Stomach smooth muscle (tissue), 2 donors: ENCODE data around the gene KMT2B.
A peak's percentile ranks its signal among the peaks of the same experiment; 100 is the strongest.

Source experiments
- H3K27ac ChIP-seq: one replicate; pipeline ENCODE4 v1.7.0; 2013; ENCODE audit warnings: mild to moderate bottlenecking, low read length, inconsistent platforms
- H3K27me3 ChIP-seq, 2 donors: one replicate each; pipeline ENCODE4 v1.7.0; 2013; ENCODE audit warnings: low read length in 2 of 2; ENCODE audit not compliant: insufficient read depth in 2 of 2, control insufficient read depth in 1 of 2
- H3K36me3 ChIP-seq, 2 donors: one replicate each; pipeline ENCODE4 v1.7.0; 2013; ENCODE audit warnings: low read length in 2 of 2; ENCODE audit not compliant: control insufficient read depth in 2 of 2, insufficient read depth in 2 of 2
- H3K4me1 ChIP-seq: one replicate; pipeline ENCODE4 v1.7.0; 2013; ENCODE audit warnings: low read length; ENCODE audit not compliant: control insufficient read depth, insufficient read depth
- H3K4me3 ChIP-seq, 2 donors: one replicate each; pipeline ENCODE4 v1.7.0; 2013; ENCODE audit warnings: low read length in 2 of 2
- H3K9ac ChIP-seq, 2 donors: one replicate each; pipeline ENCODE4 v1.7.0; 2013; ENCODE audit warnings: low read length in 2 of 2, mild to moderate bottlenecking in 1 of 2
- H3K9me3 ChIP-seq, 2 donors: one replicate each; pipeline ENCODE4 v1.7.0; 2013; ENCODE audit warnings: low read length in 2 of 2; ENCODE audit not compliant: control insufficient read depth in 2 of 2
- donor health status: healthy.
- donor health status: Pancreatic carcinoma.

Gene KMT2B

GRCh38 chr19:35713506-35713850 is 4.3 kb upstream of the KMT2B start:
- no peak overlapping the region for H3K9ac ChIP-seq
- H3K27ac ChIP-seq: no peak overlapping the region
- H3K27me3 ChIP-seq: peaks cover 0 to under 1% of the 10 kb centered on the region in 2 donors
- peaks cover 23% of the 10 kb centered on the region for H3K4me1 ChIP-seq
- H3K9me3 ChIP-seq: no peaks in the 10 kb centered on the region
- H3K4me3 ChIP-seq: no peak overlapping the region
- H3K36me3 ChIP-seq: no peaks in the 10 kb centered on the region

GRCh38 chr19:35713904-35714495 is 3.8 kb upstream of the KMT2B start:
- Histone ChIP-seq H3K9me3 (no peaks in the 10 kb centered on the region), H3K4me3 (no peak overlapping the region), H3K27me3 (no peaks in the 10 kb centered on the region), H3K9ac (no peak overlapping the region), H3K27ac (no peak overlapping the region), H3K4me1 (peaks cover 29% of the 10 kb centered on the region), H3K36me3 (no peaks in the 10 kb centered on the region)

- Histone ChIP-seq H3K36me3 (no peaks in the 10 kb centered on the region), H3K27me3 (no peaks in the 10 kb centered on the region), H3K27ac (no peak overlapping the region), H3K4me1 (peaks cover 36% of the 10 kb centered on the region), H3K9me3 (no peaks in the 10 kb centered on the region), H3K9ac (no peak overlapping the region), H3K4me3 (no peak overlapping the region)
Observed at GRCh38 chr19:35714601-35715354, 3.0 kb upstream of the KMT2B start.

- H3K36me3 ChIP-seq: no peaks in the 10 kb centered on the region
- H3K4me3 ChIP-seq: no peak overlapping the region
- peak overlapping the region; percentile 79 for H3K27ac ChIP-seq
- H3K27me3 ChIP-seq: no peaks in the 10 kb centered on the region
- H3K9ac ChIP-seq: peak overlapping the region; percentile 79 to 94
- peaks cover 39% of the 10 kb centered on the region for H3K4me1 ChIP-seq
- no peaks in the 10 kb centered on the region for H3K9me3 ChIP-seq
Observed at GRCh38 chr19:35715355-35715809, 2.4 kb upstream of the KMT2B start.

- H3K9ac ChIP-seq: peak overlapping the region; percentile 79 to 94
- peaks cover 39% of the 10 kb centered on the region for H3K4me1 ChIP-seq
- no peaks in the 10 kb centered on the region for H3K27me3 ChIP-seq
- H3K27ac ChIP-seq: peak overlapping the region; percentile 79
- peak overlapping the region; percentile 87 for H3K4me3 ChIP-seq
- H3K9me3 ChIP-seq: no peaks in the 10 kb centered on the region
- peaks cover 0 to 2% of the 10 kb centered on the region in 2 donors for H3K36me3 ChIP-seq
Observed at GRCh38 chr19:35715981-35716800, 1.6 kb upstream of the KMT2B start.

- Histone ChIP-seq H3K36me3 (peaks cover 3 to 6% of the 10 kb centered on the region in 2 donors), H3K9ac (peak overlapping the region; percentile 79 to 94), H3K4me3 (peak overlapping the region; percentile 87), H3K27me3 (no peaks in the 10 kb centered on the region), H3K9me3 (no peaks in the 10 kb centered on the region), H3K27ac (peak overlapping the region; percentile 79), H3K4me1 (peaks cover 42% of the 10 kb centered on the region)
Observed at GRCh38 chr19:35716801-35717664, 770 bp upstream of the KMT2B start.

DNA sequence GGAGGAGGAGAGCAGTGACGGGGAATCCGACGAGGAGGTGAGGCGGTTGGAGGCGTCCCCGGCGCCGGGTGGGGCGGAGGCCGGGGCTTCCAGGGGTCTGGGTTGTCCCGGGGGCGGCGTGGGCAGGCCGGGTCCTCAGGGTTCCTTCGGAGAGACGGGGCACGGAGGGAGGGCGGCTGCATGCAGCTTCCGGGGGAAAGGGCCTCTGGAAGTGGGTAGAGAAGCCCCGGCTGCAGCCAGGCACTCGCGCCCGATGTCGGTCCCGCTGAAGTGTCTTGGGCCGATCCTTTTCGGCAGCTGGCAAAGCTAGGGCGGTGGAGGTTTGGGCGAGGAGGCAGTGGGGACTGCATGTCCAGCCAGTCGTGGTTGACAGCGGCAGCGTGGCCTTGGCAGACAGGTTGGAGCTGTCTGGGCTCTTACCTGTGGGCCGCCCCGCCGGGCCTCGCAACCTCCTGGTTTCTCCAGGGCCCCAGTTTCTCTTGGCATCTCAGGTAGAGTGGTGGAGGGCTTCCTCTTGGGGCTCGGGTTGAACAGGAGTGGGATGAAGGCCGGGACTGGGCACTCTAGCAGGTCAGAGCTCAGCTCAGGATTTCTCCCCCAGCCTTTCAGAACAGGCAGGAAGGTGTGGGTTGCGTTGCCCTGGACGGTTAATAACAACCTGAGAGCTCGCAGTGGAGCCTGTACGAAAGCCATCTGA is 690 bp downstream of the KMT2B start:
- H3K36me3 ChIP-seq: peaks cover 16 to 20% of the 10 kb centered on the region in 2 donors
- H3K4me1 ChIP-seq: peaks cover 42% of the 10 kb centered on the region
- H3K9ac ChIP-seq: peak overlapping the region; percentile 79 to 84

GRCh38 chr19:35719402-35720162 is 1.8 kb downstream of the KMT2B start:
- H3K9ac ChIP-seq: peak overlapping the region; percentile 79 to 84
- no peaks in the 10 kb centered on the region for H3K27me3 ChIP-seq
- peak overlapping the region in 1 of 2 donors; percentile 89 for H3K4me3 ChIP-seq
- H3K9me3 ChIP-seq: no peaks in the 10 kb centered on the region
- H3K4me1 ChIP-seq: peaks cover 42% of the 10 kb centered on the region
- peaks cover 25 to 30% of the 10 kb centered on the region in 2 donors for H3K36me3 ChIP-seq
- H3K27ac ChIP-seq: peak overlapping the region; percentile 18

More for the DNA sequence above, 690 bp downstream of the KMT2B start:
- Histone ChIP-seq H3K4me3 (peak overlapping the region; percentile 89), H3K9me3 (no peaks in the 10 kb centered on the region), H3K27me3 (no peaks in the 10 kb centered on the region), H3K27ac (peak overlapping the region; percentile 73)

- peak overlapping the region; percentile 18 for H3K27ac ChIP-seq
- H3K4me1 ChIP-seq: peaks cover 42% of the 10 kb centered on the region
- no peaks in the 10 kb centered on the region for H3K9me3 ChIP-seq
- H3K36me3 ChIP-seq: peaks cover 30 to 36% of the 10 kb centered on the region in 2 donors
- H3K4me3 ChIP-seq: no peak overlapping the region
- H3K27me3 ChIP-seq: no peaks in the 10 kb centered on the region
- H3K9ac ChIP-seq: no peak overlapping the region
Observed at GRCh38 chr19:35720163-35720524, 2.3 kb downstream of the KMT2B start.
